ENCODE data around the gene TJP3. TPM values are rescaled to one million over a fixed set of nuclear protein-coding genes. Genes with fewer than 3 reads are reported as not detected.
A peak's percentile ranks its signal among the peaks of the same experiment; 100 is the strongest.
"Not testable (repeated sequence)": the region's sequence is repeated elsewhere in the genome, so short reads cannot be mapped to it uniquely, and the experiment has no call there.

The TJP3 gene
- total RNA-seq, 2 donors from 2014 or later = 1.5 to 8.6 TPM

DNA sequence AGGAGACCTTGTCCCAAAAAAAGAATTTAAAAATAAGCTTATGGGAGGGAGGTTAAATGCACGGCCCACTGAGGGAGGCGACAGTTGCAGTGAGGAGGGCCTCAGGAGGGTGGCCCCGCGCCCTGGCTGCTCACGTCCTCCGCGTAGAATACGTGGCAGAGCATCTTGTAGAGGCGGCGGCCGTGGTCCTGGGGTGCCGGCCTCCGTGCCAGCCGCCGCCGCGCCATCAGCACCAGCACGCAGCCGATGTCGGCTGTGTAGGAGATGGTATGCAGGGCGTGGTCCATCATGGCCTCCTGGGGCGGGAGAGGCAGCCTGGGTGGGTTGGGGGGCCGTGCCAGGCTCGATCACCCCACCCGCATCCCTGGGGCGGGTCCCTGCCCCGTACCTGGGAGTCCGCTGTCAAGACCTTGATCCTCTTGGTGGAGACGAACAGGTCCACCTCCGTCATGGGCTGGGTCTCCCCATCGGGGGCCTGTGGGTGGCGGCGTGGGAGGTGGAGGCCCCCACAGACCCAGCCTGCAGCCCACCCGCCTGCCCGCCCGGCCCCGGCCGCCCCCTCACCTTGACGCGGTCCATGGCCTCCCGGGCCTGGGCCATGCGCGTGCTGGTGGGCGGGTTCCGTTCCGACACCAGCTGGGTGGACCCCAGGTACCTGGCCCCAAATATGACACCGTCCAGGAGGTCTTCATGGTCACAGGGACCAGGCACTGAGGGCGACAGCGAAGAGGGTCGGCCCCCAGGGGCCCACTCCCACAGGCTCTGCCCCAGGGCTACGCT lies 45.6 kb downstream of the TJP3 start:
- no peak for ATAC-seq (replicated peaks)
- no peak overlapping the region for H3K4me3 Mint-ChIP-seq
- peaks cover 6% of the 10 kb centered on the region for H3K4me1 Mint-ChIP-seq
- H3K27ac Mint-ChIP-seq = no peak overlapping the region
- no peaks in the 10 kb centered on the region for H3K9me3 Mint-ChIP-seq
- H3K27me3 Mint-ChIP-seq = no peaks in the 10 kb centered on the region
- peaks cover 71% of the 10 kb centered on the region for H3K36me3 Mint-ChIP-seq (ENCODE audit: low read depth)

DNA sequence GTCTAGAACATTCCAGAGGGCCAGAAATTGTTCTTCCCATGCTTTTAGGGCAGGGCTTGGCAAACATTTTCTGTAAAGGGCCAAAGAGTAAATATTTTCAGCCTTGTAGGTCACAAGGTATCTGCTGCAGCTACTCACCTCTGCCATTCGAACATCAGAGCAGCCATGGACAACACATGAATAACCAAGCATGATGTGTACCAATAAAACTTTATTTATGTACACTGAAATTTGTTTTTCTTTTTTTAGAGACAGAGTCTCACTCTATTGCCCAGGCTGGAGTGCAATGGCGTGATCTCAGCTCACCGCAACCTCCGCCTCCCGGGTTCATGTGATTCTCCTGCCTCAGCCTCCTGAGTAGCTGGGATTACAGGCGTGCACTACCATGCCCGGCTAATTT lies 49.5 kb downstream of the TJP3 start:
- H3K4me3 Mint-ChIP-seq; ATAC-seq (replicated peaks); H3K9me3 Mint-ChIP-seq; H3K27ac Mint-ChIP-seq; H3K27me3 Mint-ChIP-seq; H3K4me1 Mint-ChIP-seq: not testable (repeated sequence)
- H3K36me3 Mint-ChIP-seq (ENCODE audit: low read depth) = peaks cover 77% of the 10 kb centered on the region

DNA sequence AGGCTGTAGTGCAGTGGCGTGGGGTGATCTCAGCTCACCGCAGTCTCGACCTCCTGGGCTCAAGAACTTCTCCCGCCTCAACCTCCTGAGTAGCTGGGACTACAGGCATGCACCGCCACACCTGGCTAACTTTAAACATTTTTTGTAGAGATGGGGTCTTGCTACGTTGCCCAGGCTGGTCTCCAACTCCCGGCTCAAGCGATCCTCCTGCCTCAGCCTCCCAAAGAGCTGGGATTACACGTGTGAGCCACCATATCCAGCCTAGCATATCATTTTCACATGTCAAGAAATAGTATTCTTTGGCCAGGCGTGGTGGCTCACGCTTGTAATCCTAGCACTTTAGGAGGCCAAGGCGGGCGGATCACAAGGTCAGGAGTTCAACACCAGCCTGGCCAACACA lies 50.1 kb downstream of the TJP3 start:
- H3K27me3 Mint-ChIP-seq; ATAC-seq (replicated peaks); H3K9me3 Mint-ChIP-seq; H3K4me3 Mint-ChIP-seq; H3K27ac Mint-ChIP-seq: not testable (repeated sequence)
- H3K36me3 Mint-ChIP-seq (ENCODE audit: low read depth) = peaks cover 79% of the 10 kb centered on the region
- H3K4me1 Mint-ChIP-seq = peaks cover 13% of the 10 kb centered on the region

DNA sequence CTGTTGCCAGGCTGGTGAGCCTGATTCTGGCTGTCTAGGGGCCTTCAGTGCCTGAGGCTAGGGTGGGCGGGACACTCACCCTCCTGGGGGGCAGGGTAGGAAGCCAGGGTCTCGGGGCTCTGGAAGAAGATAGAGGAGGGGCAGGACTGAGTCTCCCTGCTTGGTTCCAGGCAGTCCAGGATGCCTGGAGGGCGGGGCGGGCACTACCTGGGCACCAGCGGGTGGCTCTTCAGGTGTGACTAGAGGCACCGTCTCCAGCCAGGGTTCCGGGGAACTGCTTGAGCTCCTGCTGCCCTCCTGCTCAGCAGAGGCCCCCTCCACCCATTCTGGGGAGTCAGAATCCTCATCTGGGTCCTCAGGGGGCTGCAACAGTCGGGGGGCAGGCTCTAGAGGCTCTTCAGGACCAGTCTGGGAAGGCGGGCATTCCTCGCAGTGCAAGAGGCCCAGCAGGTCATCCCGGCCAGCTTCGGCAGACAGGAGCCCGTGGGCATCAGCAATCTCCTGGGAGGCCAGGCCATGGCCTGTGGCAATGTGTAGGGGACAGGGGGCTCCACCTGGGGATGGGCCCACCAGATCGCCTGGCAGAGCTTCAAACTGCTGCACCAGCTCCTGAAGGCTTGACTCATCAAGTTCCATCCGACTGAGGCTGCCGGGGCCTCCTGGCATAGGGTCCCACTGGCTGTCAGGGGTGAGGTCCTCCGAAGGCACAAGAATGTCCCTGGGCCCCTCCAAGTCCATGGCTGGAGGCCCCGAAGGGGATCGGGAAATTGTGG lies 51.5 kb downstream of the TJP3 start:
- no peaks in the 10 kb centered on the region for H3K27me3 Mint-ChIP-seq
- H3K27ac Mint-ChIP-seq = peak overlapping the region; percentile 100
- ATAC-seq (replicated peaks) = no peak
- H3K4me3 Mint-ChIP-seq = peak overlapping the region; percentile 99
- H3K9me3 Mint-ChIP-seq = no peaks in the 10 kb centered on the region
- H3K36me3 Mint-ChIP-seq (ENCODE audit: low read depth) = peaks cover 70% of the 10 kb centered on the region
- H3K4me1 Mint-ChIP-seq = peaks cover 13% of the 10 kb centered on the region

DNA sequence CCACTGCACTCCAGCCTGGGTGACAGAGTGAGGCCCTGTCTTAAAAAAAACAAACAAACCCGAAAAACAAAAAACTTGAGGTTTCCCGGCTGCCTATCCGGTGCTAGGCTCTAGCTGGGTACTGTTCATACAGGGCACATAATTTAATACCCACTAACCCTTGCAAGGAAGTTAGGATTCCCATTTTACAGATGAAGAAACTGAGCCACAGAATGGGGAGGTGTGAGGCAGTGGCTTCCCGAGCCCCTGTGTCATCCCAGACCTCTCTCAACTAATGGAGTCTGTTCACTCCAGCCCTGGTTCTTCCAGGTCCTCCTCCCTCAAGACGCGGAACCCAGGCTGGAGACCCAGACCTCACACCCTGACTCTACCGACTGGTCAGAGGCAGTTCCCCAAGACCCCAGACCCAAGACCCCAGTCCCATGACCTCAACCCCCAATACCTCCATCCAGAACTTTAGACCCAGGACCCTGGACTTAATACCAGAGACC lies 52.7 kb downstream of the TJP3 start:
- peaks cover 7% of the 10 kb centered on the region for H3K4me1 Mint-ChIP-seq
- H3K9me3 Mint-ChIP-seq = no peaks in the 10 kb centered on the region
- H3K27ac Mint-ChIP-seq = peak overlapping the region; percentile 100
- no peak for ATAC-seq (replicated peaks)
- H3K27me3 Mint-ChIP-seq = no peaks in the 10 kb centered on the region
- H3K36me3 Mint-ChIP-seq (ENCODE audit: low read depth) = peaks cover 60% of the 10 kb centered on the region
- peak overlapping the region; percentile 99 for H3K4me3 Mint-ChIP-seq

DNA sequence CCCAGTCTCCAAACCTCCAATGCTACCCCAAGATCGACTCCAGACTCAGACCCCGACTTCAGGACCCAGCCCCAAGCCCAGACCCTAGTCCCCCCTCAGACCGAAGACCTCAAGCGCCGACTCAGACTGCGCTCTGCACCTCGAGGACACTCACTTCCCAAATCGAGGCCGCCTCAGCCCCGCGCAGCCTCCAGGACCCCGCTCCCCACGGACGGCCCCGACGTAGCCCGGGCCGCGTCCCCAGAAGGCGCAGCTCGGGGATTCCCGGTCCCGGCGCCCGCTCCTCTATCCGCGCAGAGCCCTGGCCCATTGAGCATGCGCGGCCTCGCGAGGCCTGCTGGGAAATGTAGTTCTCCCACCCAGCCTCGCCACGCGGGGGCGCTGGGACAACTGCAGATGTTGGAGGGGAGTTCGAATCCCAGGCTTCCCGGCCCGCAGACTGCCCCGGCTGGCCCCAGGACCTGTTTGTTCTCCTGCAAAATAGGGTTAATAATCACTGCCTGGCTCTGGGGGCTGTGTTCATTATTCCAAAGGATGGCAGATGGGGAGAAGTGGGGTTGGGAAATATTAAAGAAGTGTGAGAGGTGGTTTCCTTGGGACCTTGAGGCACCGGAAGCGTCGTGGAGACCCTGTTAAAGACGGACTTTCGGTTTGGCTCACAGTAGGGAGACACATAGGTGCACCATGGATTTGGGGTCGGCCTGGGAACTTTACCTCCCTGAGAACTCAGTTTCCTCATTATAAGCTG lies 53.4 kb downstream of the TJP3 start, which contains the start of gene APBA3:
Gene APBA3 (minus strand): TSS at position 311 of the 748 bp plus-strand sequence. CDS start 1,428 bp downstream, outside the sequence.
- Mint-ChIP-seq H3K4me1 (peaks cover 11% of the 10 kb centered on the region), H3K27me3 (no peaks in the 10 kb centered on the region), H3K4me3 (peak within 1 kb of the TSS; percentile 99), H3K27ac (peak within 1 kb of the TSS; percentile 100), H3K9me3 (no peaks in the 10 kb centered on the region), H3K36me3 (ENCODE audit: low read depth) (peaks cover 61% of the 10 kb centered on the region)
- ATAC-seq (replicated peaks) = peak; percentile 57

DNA sequence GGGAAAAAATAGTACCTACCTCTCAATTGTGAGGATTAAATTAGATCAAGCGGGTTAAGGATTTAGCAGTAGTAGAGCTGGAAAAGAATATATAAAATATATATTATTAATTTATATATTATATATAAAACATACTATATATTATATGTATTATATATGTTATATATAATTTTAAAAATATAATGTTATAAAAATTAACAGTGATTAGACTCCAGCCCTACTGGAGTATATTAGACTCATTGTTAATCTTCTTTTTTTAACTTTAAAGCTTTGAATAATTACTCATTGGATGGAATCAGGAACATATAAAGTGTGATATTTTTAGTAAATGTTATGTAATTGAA lies 53.9 kb downstream of the TJP3 start:
- peaks cover 60% of the 10 kb centered on the region for H3K36me3 Mint-ChIP-seq (ENCODE audit: low read depth)
- peak overlapping the region; percentile 99 for H3K4me3 Mint-ChIP-seq
- no peak for ATAC-seq (replicated peaks)
- H3K27ac Mint-ChIP-seq = peak overlapping the region; percentile 100
- no peaks in the 10 kb centered on the region for H3K27me3 Mint-ChIP-seq
- H3K4me1 Mint-ChIP-seq = peaks cover 13% of the 10 kb centered on the region
- no peaks in the 10 kb centered on the region for H3K9me3 Mint-ChIP-seq

DNA sequence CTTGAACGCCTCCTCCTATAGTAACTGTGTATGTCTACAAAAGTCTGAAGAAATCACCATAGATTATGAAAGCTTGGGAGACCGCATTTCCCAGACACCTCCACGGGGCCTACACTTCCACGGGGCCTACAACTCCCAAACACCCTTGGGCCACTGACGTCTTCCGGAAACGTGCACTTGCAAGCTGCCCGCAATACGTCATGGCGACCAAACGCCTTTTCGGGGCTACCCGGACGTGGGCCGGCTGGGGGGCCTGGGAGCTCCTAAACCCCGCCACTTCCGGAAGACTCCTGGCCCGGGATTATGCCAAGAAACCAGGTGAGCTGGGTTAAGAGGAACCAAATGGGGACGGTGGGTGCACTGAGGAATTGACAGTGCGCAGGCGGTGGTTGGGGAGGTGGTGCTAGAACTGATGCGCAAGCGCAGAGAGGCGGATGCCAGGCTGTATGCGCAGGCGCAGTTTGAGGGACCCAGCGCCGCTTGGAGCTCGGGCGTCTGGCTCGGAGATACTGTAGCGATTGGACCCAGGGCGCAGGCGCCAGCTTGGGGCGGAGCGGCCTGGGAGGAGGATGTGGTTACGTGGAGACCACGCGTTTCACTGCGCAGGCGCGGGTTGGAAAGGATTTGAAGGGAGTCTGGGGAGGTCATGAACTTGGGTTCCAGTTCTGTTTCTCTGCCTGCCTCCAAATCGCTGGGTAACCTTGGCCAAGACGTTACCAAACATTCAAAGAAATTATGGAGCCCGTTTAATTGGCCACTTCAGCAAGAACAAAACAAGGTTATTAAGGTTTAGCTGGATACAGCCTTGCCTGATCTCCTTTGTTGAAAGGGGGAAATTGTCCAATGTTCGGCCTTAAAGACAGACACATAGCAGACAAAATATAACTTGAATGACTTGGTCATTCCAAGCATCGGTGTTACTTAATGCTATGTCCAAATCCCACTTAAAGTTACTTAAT lies 54.6 kb downstream of the TJP3 start, which contains the start of gene MRPL54:
Gene MRPL54 (plus strand): TSS at position 182 of the 959 bp plus-strand sequence. CDS start 19 bp downstream, at position 201.
- H3K27ac Mint-ChIP-seq = peak within 1 kb of the TSS; percentile 100
- peak; percentile 88 for ATAC-seq (replicated peaks)
- H3K4me3 Mint-ChIP-seq = peak within 1 kb of the TSS; percentile 99
- H3K4me1 Mint-ChIP-seq = peaks cover 13% of the 10 kb centered on the region
- no peaks in the 10 kb centered on the region for H3K9me3 Mint-ChIP-seq
- no peaks in the 10 kb centered on the region for H3K27me3 Mint-ChIP-seq
- H3K36me3 Mint-ChIP-seq (ENCODE audit: low read depth) = peaks cover 58% of the 10 kb centered on the region

DNA sequence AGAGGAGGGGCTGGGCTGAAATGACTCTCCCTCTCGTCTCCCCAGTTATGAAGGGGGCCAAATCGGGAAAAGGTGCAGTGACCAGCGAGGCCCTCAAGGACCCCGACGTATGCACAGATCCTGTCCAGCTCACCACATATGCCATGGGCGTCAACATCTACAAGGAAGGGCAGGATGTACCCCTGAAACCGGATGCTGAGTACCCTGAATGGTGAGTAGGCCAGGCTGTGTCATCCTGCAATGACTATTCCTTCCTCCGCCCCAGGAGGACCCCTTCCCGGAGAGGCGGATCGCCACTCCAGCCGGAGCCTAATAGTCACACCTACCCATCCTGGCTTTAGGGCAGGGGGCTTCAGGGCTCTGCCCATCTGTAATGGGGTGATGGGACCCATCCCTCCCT lies 56.9 kb downstream of the TJP3 start:
- Mint-ChIP-seq H3K27ac (no peak overlapping the region), H3K4me3 (no peak overlapping the region), H3K9me3 (no peaks in the 10 kb centered on the region), H3K36me3 (ENCODE audit: low read depth) (peaks cover 36% of the 10 kb centered on the region), H3K4me1 (peaks cover 13% of the 10 kb centered on the region), H3K27me3 (no peaks in the 10 kb centered on the region)
- ATAC-seq (replicated peaks) = no peak

DNA sequence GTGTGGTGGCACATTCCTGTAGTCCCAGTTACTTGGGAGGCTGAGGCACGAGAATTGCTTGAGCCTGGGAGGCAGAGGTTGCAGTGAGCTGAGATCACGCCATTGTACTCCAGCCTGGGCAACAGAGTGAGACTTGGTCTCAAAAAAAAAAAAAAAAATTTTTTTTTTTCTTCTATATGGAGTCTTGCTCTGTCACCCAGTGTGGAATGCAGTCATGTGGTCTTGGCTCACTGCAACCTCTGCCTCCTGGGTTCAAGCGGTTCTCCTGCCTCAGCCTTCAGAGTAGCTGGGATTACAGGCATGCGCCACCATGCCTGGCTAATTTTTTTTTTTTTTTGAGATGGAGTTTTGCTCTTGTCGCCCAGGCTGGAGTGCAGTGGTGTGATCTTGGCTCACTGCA lies 57.6 kb downstream of the TJP3 start:
- H3K4me3 Mint-ChIP-seq; H3K9me3 Mint-ChIP-seq; H3K27ac Mint-ChIP-seq; ATAC-seq (replicated peaks); H3K27me3 Mint-ChIP-seq: not testable (repeated sequence)
- H3K36me3 Mint-ChIP-seq (ENCODE audit: low read depth) = peaks cover 32% of the 10 kb centered on the region
- peaks cover 13% of the 10 kb centered on the region for H3K4me1 Mint-ChIP-seq

DNA sequence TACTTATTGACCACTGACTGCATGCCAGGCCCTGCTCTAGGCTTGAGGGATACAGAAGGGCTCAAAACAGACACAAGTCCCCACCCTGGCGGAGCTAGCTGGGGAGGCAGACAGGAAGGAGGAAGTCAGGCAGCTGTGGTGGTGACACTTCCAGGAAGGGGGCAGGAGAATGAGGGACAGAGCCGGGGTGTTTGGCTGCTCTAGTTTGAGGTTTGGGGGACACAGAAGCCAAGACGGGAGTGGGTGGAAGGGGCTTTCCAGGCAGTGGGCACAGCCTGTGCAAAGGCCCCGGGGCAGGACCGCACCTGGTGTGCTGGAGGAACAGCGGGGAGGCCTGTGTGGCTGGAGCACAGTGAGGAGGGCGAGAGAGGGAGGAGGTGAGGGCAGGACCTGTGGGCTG lies 58.3 kb downstream of the TJP3 start:
- Mint-ChIP-seq H3K36me3 (ENCODE audit: low read depth) (peaks cover 24% of the 10 kb centered on the region), H3K27me3 (no peaks in the 10 kb centered on the region), H3K27ac (peak overlapping the region; percentile 90), H3K4me1 (peaks cover 13% of the 10 kb centered on the region), H3K4me3 (peak overlapping the region; percentile 50), H3K9me3 (no peaks in the 10 kb centered on the region)
- ATAC-seq (replicated peaks) = no peak

DNA sequence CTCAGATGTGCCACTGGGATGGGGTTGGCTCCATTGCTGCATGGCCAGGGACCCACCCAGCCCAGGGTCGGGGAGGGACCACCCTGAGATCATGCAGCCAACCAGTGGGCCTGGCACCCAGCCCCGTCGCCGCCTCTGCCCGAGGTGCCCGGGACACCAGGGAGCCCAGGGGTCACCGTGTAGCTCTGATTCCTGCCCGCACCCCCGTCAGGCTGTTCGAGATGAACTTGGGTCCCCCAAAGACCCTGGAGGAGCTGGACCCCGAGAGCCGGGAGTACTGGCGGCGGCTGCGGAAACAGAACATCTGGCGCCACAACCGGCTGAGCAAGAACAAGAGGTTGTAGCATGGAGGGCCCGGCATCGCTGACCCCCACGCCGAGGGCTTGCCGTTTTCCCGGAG lies 58.9 kb downstream of the TJP3 start:
- Mint-ChIP-seq H3K9me3 (no peaks in the 10 kb centered on the region), H3K4me3 (peak overlapping the region; percentile 50), H3K27me3 (no peaks in the 10 kb centered on the region), H3K27ac (no peak overlapping the region), H3K4me1 (peaks cover 13% of the 10 kb centered on the region), H3K36me3 (ENCODE audit: low read depth) (peaks cover 21% of the 10 kb centered on the region)
- no peak for ATAC-seq (replicated peaks)

DNA sequence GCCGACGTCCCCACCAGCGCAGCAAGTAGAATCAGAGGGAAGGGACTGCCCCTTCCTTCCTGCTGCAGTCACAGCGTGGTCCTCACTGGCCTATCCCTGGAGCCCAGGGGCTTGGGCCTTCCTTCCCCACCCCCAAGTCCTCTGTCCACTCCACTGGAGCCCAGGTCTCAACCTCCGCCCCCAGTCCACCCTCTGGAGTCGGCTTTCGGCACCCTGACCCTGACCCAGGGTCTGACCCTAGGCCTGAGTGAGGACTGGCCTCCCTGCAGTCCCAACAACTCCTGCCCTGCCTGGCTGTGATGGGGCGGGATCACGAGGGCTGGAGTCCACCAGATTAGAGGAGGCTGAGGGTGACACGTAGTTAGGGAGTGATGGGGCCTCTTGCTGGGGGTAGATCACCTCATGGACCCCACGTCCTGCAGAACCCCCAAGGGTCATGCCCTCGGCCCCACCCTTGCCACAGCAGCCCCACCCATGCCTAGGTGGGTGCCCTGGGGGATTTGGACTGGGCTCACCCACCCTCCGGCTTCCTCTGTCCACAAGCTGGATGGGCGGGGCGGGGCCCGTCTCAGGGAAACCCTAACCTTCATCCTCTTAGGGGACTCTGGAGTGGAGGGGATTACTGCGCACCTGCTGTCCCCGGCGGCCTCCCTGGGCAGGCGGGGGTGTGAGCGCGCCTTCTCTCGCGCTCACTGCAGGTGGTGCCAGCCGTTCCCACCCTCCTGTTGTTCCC lies 60.0 kb downstream of the TJP3 start:
- Mint-ChIP-seq H3K4me3 (no peak overlapping the region), H3K36me3 (ENCODE audit: low read depth) (peaks cover 12% of the 10 kb centered on the region), H3K27ac (no peak overlapping the region), H3K9me3 (no peaks in the 10 kb centered on the region), H3K4me1 (peaks cover 6% of the 10 kb centered on the region), H3K27me3 (no peaks in the 10 kb centered on the region)
- ATAC-seq (replicated peaks) = no peak
